Measurements from ENCODE around the gene DUSP3. TPM values are rescaled to one million over a fixed set of nuclear protein-coding genes. Genes with fewer than 3 reads are reported as not detected.
"Not testable (repeated sequence)": the region's sequence is repeated elsewhere in the genome, so short reads cannot be mapped to it uniquely, and the experiment has no call there.

DUSP3 gene
- total and polyA plus RNA-seq, 7 donors: 90.1 to 253 (median 208) TPM

- no peak overlapping the region for H3K4me3 ChIP-seq
- no peak overlapping the region for H3K27ac ChIP-seq
- H3K27me3 ChIP-seq (ENCODE audit: insufficient read depth in 3 of 3, low read length in 2 of 3): peaks cover 0 to 2% (median 0%) of the 10 kb centered on the region in 3 donors
- intact Hi-C loops (cut with DNase I): no loop called here
- DNase-seq (no peak), ATAC-seq (no peak)
- peaks cover 0 to 5% of the 10 kb centered on the region in 2 donors for H3K36me3 ChIP-seq (ENCODE audit: insufficient read depth in 1 of 2, low read depth in 1 of 2)
- WGBS, 3 donors: 89 to 96% (median 91%) methylated on average over 3 of the region's 3 CpGs
- H3K4me1 ChIP-seq: no peaks in the 10 kb centered on the region
- no peaks in the 10 kb centered on the region for H3K9me3 ChIP-seq
- no peak for TF ChIP-seq CTCF (IDR thresholded peaks at IDR 0.05)
Measured at GRCh38 chr17:43800736-43801135, 22.0 kb upstream of the DUSP3 start.

- WGBS, 3 donors: 83 to 88% (median 84%) methylated on average over 2 of the region's 2 CpGs
- Histone ChIP-seq H3K4me1 (no peaks in the 10 kb centered on the region), H3K36me3 (ENCODE audit: insufficient read depth in 1 of 2, low read depth in 1 of 2) (peaks cover 0 to 5% of the 10 kb centered on the region in 2 donors), H3K4me3 (no peak overlapping the region), H3K9me3 (no peaks in the 10 kb centered on the region), H3K27me3 (ENCODE audit: insufficient read depth in 3 of 3, low read length in 2 of 3) (peaks cover 0 to 2% (median 0%) of the 10 kb centered on the region in 3 donors), H3K27ac (no peak overlapping the region)
- DNase-seq (no peak), ATAC-seq (no peak)
- intact Hi-C loops (cut with DNase I): no loop called here
- no peak for TF ChIP-seq CTCF (IDR thresholded peaks at IDR 0.05)
Measured at GRCh38 chr17:43799047-43799446, 20.3 kb upstream of the DUSP3 start.

- intact Hi-C loops (cut with DNase I); H3K27ac ChIP-seq; H3K4me3 ChIP-seq; H3K4me1 ChIP-seq; H3K36me3 ChIP-seq (ENCODE audit: insufficient read depth in 1 of 2, low read depth in 1 of 2); H3K27me3 ChIP-seq (ENCODE audit: insufficient read depth in 3 of 3, low read length in 2 of 3); ATAC-seq; DNase-seq; H3K9me3 ChIP-seq: not testable (repeated sequence)
- 83 to 90% (median 87%) methylated on average over 8 to 9 of the region's 9 CpGs for WGBS, 3 donors
Measured at GRCh38 chr17:43798024-43798423, 19.2 kb upstream of the DUSP3 start.

GRCh38 chr17:43792668-43793067, 13.9 kb upstream of the DUSP3 start:
- WGBS, 3 donors: 94 to 95% (median 94%) methylated on average over 4 of the region's 4 CpGs
- ATAC-seq; H3K9me3 ChIP-seq; H3K36me3 ChIP-seq (ENCODE audit: insufficient read depth in 1 of 2, low read depth in 1 of 2); DNase-seq; H3K4me3 ChIP-seq; H3K27me3 ChIP-seq (ENCODE audit: insufficient read depth in 3 of 3, low read length in 2 of 3); intact Hi-C loops (cut with DNase I); H3K4me1 ChIP-seq; H3K27ac ChIP-seq: not testable (repeated sequence)

GRCh38 chr17:43791589-43791988, 12.8 kb upstream of the DUSP3 start:
- Histone ChIP-seq H3K4me1 (peaks cover 3% of the 10 kb centered on the region), H3K27ac (no peak overlapping the region), H3K9me3 (no peaks in the 10 kb centered on the region), H3K36me3 (ENCODE audit: insufficient read depth in 1 of 2, low read depth in 1 of 2) (no peaks in the 10 kb centered on the region), H3K4me3 (no peak overlapping the region), H3K27me3 (ENCODE audit: insufficient read depth in 3 of 3, low read length in 2 of 3) (no peaks in the 10 kb centered on the region)
- TF ChIP-seq CTCF (IDR thresholded peaks at IDR 0.05): no peak
- DNase-seq (no peak), ATAC-seq (peak in 3 of 4 donors; percentile 67 to 75 (median 69))
- WGBS, 3 donors: 7 to 15% (median 9%) methylated on average over 3 of the region's 3 CpGs
- intact Hi-C loops (cut with DNase I): no loop called here

- Histone ChIP-seq H3K4me3 (no peak overlapping the region), H3K36me3 (ENCODE audit: insufficient read depth in 1 of 2, low read depth in 1 of 2) (no peaks in the 10 kb centered on the region), H3K27ac (no peak overlapping the region), H3K9me3 (no peaks in the 10 kb centered on the region), H3K27me3 (ENCODE audit: insufficient read depth in 3 of 3, low read length in 2 of 3) (no peaks in the 10 kb centered on the region), H3K4me1 (peaks cover 3% of the 10 kb centered on the region)
- intact Hi-C loops (cut with DNase I): no loop called here
- no peak for DNase-seq
- ATAC-seq: no peak
- 85 to 92% (median 92%) methylated on average over 14 of the region's 14 CpGs for WGBS, 3 donors
- no peak for TF ChIP-seq CTCF (IDR thresholded peaks at IDR 0.05)
Measured at GRCh38 chr17:43790311-43790940, 11.6 kb upstream of the DUSP3 start.
